GM23338 (cell line): Measurements from ENCODE around the gene CEBPB.

Source experiments
- CREB1 ChIP-seq: fragments of 250-450 bp; sonication (Bioruptor Pico); IDR thresholded peaks from 2 replicates; pipeline ENCODE4 v1.5.0; 2020; ENCODE audit warnings: low read depth, mild to moderate bottlenecking, moderate library complexity
- EZH2 ChIP-seq: fragments of 200-600 bp; sonication (generic); IDR thresholded peaks from one replicate; pipeline ENCODE4 v1.8.0; 2017; ENCODE audit warnings: antibody characterized with exemption, mild to moderate bottlenecking, low read depth; ENCODE audit not compliant: unreplicated experiment
- EZH2phosphoT487 ChIP-seq: fragments of 200-600 bp; sonication (generic); IDR thresholded peaks from one replicate; pipeline ENCODE4 v1.8.1; 2018; ENCODE audit warnings: antibody characterized with exemption; ENCODE audit not compliant: unreplicated experiment
- JUNB ChIP-seq: IDR thresholded peaks from one replicate; pipeline ENCODE4 v1.6.1; 2016; ENCODE audit warnings: antibody characterized with exemption; ENCODE audit not compliant: unreplicated experiment
- NANOG ChIP-seq: IDR thresholded peaks from 2 replicates; pipeline ENCODE4 v1.6.1; 2016; ENCODE audit warnings: antibody characterized with exemption, borderline replicate concordance
- POLR2AphosphoS5 ChIP-seq: IDR thresholded peaks from 2 replicates; pipeline ENCODE4 v1.6.1; 2016; ENCODE audit warnings: antibody characterized with exemption, low read depth
- STAT1 ChIP-seq: IDR thresholded peaks from one replicate; pipeline ENCODE4 v1.6.1; 2016; ENCODE audit warnings: antibody characterized with exemption; ENCODE audit not compliant: unreplicated experiment
- ZNF114 ChIP-seq: fragments of 250-450 bp; sonication (Bioruptor Pico); IDR thresholded peaks from 2 replicates; pipeline ENCODE4 v1.5.0; 2020; ENCODE audit warnings: mild to moderate bottlenecking, moderate library complexity
- ZNF331 ChIP-seq: fragments of 250-450 bp; sonication (Bioruptor Pico); IDR thresholded peaks from 2 replicates; pipeline ENCODE4 v1.5.0; 2020; ENCODE audit warnings: low read depth, mild to moderate bottlenecking, moderate library complexity
- TF ChIP-seq, protein P1 (sequence below), 2 experiments: fragments of 200-600 bp in 1 of 2; sonication (generic) in 1 of 2; conservative IDR thresholded peaks; 2 replicates each; pipeline versions ENCODE4 v1.5.1 to v1.6.1; 2016 to 2017; ENCODE audit warnings: antibody characterized with exemption in 2 of 2, low read depth in 2 of 2, mild to moderate bottlenecking in 2 of 2, moderate library complexity in 1 of 2
- TF ChIP-seq, protein P2 (sequence below): IDR thresholded peaks from one replicate; pipeline ENCODE4 v1.6.1; 2018; ENCODE audit warnings: antibody characterized with exemption; ENCODE audit not compliant: unreplicated experiment
- TF ChIP-seq, protein P3 (sequence below): fragments of 250-450 bp; sonication (Bioruptor Pico); IDR thresholded peaks from 2 replicates; pipeline ENCODE4 v1.5.0; 2020; ENCODE audit warnings: mild to moderate bottlenecking, moderate library complexity
- TF ChIP-seq, protein P4 (sequence below): IDR thresholded peaks from 2 replicates; pipeline ENCODE4 v1.6.1; 2016; ENCODE audit warnings: antibody characterized with exemption

DNA sequence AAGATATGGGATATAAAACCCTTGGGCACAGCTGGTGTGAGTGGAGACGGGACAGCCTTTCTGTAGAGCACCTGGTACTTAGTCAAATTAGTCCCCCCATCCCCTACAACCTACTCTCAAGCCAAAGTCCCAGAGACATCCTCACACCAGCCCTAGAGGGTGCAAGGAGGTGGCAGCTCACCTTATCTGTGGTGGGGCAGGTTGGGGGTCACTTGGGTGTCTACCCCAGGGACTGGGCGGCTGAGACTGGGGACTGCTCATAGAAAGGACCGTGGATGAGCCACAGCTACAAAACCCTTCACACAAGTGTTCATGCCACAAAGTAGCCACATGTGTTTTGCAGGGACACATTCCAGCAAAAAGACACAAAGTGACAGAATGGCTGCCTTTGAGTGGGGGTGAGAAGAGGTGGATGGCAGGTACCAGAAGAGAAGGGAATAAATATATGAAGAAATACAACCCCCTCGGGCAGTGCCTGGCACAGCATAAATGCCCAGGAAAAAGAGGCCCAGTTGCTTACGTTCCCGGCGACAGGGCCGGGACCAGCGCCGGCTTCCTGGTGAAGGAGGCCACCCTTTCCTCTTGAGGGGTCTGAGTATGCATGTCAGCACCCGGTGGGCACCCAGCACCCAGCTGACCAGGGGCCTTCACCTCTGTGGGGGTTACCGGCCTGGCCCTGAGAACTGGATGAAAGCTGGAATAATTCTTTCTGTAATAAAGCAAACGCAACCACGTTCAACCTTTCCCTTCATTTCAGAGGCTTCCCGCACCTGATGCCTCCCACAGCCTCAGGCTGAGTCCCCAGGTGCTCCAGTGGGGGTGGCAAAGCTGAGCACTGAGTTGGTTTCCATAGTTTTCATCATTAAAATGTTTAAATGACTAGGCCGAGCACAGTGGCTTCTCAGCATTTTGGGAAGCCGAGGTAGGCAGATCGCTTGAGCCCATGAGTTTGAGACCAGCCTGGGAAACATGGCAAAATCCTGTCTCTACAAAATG lies 14.4 kb upstream of the CEBPB start:
- TF ChIP-seq, protein P1, sequence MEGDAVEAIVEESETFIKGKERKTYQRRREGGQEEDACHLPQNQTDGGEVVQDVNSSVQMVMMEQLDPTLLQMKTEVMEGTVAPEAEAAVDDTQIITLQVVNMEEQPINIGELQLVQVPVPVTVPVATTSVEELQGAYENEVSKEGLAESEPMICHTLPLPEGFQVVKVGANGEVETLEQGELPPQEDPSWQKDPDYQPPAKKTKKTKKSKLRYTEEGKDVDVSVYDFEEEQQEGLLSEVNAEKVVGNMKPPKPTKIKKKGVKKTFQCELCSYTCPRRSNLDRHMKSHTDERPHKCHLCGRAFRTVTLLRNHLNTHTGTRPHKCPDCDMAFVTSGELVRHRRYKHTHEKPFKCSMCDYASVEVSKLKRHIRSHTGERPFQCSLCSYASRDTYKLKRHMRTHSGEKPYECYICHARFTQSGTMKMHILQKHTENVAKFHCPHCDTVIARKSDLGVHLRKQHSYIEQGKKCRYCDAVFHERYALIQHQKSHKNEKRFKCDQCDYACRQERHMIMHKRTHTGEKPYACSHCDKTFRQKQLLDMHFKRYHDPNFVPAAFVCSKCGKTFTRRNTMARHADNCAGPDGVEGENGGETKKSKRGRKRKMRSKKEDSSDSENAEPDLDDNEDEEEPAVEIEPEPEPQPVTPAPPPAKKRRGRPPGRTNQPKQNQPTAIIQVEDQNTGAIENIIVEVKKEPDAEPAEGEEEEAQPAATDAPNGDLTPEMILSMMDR (conservative IDR thresholded peaks at IDR 0.05; ENCODE audit: low read depth in 2 of 2): no peak
- TF ChIP-seq, protein P2, sequence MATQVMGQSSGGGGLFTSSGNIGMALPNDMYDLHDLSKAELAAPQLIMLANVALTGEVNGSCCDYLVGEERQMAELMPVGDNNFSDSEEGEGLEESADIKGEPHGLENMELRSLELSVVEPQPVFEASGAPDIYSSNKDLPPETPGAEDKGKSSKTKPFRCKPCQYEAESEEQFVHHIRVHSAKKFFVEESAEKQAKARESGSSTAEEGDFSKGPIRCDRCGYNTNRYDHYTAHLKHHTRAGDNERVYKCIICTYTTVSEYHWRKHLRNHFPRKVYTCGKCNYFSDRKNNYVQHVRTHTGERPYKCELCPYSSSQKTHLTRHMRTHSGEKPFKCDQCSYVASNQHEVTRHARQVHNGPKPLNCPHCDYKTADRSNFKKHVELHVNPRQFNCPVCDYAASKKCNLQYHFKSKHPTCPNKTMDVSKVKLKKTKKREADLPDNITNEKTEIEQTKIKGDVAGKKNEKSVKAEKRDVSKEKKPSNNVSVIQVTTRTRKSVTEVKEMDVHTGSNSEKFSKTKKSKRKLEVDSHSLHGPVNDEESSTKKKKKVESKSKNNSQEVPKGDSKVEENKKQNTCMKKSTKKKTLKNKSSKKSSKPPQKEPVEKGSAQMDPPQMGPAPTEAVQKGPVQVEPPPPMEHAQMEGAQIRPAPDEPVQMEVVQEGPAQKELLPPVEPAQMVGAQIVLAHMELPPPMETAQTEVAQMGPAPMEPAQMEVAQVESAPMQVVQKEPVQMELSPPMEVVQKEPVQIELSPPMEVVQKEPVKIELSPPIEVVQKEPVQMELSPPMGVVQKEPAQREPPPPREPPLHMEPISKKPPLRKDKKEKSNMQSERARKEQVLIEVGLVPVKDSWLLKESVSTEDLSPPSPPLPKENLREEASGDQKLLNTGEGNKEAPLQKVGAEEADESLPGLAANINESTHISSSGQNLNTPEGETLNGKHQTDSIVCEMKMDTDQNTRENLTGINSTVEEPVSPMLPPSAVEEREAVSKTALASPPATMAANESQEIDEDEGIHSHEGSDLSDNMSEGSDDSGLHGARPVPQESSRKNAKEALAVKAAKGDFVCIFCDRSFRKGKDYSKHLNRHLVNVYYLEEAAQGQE: no peak
- TF ChIP-seq EZH2phosphoT487 (no peak), JUNB (no peak), EZH2 (no peak), POLR2AphosphoS5 (no peak), ZNF114 (CRISPR knock-in tag) (no peak), ZNF331 (CRISPR knock-in tag) (no peak), CREB1 (CRISPR knock-in tag) (no peak), STAT1 (no peak), NANOG (no peak)
- TF ChIP-seq, protein P3, sequence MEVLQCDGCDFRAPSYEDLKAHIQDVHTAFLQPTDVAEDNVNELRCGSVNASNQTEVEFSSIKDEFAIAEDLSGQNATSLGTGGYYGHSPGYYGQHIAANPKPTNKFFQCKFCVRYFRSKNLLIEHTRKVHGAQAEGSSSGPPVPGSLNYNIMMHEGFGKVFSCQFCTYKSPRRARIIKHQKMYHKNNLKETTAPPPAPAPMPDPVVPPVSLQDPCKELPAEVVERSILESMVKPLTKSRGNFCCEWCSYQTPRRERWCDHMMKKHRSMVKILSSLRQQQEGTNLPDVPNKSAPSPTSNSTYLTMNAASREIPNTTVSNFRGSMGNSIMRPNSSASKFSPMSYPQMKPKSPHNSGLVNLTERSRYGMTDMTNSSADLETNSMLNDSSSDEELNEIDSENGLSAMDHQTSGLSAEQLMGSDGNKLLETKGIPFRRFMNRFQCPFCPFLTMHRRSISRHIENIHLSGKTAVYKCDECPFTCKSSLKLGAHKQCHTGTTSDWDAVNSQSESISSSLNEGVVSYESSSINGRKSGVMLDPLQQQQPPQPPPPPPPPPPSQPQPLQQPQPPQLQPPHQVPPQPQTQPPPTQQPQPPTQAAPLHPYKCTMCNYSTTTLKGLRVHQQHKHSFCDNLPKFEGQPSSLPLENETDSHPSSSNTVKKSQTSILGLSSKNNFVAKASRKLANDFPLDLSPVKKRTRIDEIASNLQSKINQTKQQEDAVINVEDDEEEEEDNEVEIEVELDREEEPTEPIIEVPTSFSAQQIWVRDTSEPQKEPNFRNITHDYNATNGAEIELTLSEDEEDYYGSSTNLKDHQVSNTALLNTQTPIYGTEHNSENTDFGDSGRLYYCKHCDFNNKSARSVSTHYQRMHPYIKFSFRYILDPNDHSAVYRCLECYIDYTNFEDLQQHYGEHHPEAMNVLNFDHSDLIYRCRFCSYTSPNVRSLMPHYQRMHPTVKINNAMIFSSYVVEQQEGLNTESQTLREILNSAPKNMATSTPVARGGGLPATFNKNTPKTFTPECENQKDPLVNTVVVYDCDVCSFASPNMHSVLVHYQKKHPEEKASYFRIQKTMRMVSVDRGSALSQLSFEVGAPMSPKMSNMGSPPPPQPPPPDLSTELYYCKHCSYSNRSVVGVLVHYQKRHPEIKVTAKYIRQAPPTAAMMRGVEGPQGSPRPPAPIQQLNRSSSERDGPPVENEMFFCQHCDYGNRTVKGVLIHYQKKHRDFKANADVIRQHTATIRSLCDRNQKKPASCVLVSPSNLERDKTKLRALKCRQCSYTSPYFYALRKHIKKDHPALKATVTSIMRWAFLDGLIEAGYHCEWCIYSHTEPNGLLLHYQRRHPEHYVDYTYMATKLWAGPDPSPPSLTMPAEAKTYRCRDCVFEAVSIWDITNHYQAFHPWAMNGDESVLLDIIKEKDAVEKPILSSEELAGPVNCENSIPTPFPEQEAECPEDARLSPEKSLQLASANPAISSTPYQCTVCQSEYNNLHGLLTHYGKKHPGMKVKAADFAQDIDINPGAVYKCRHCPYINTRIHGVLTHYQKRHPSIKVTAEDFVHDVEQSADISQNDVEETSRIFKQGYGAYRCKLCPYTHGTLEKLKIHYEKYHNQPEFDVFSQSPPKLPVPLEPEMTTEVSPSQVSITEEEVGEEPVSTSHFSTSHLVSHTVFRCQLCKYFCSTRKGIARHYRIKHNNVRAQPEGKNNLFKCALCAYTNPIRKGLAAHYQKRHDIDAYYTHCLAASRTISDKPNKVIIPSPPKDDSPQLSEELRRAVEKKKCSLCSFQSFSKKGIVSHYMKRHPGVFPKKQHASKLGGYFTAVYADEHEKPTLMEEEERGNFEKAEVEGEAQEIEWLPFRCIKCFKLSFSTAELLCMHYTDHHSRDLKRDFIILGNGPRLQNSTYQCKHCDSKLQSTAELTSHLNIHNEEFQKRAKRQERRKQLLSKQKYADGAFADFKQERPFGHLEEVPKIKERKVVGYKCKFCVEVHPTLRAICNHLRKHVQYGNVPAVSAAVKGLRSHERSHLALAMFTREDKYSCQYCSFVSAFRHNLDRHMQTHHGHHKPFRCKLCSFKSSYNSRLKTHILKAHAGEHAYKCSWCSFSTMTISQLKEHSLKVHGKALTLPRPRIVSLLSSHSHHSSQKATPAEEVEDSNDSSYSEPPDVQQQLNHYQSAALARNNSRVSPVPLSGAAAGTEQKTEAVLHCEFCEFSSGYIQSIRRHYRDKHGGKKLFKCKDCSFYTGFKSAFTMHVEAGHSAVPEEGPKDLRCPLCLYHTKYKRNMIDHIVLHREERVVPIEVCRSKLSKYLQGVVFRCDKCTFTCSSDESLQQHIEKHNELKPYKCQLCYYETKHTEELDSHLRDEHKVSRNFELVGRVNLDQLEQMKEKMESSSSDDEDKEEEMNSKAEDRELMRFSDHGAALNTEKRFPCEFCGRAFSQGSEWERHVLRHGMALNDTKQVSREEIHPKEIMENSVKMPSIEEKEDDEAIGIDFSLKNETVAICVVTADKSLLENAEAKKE (CRISPR knock-in tag): no peak
- TF ChIP-seq, protein P4, sequence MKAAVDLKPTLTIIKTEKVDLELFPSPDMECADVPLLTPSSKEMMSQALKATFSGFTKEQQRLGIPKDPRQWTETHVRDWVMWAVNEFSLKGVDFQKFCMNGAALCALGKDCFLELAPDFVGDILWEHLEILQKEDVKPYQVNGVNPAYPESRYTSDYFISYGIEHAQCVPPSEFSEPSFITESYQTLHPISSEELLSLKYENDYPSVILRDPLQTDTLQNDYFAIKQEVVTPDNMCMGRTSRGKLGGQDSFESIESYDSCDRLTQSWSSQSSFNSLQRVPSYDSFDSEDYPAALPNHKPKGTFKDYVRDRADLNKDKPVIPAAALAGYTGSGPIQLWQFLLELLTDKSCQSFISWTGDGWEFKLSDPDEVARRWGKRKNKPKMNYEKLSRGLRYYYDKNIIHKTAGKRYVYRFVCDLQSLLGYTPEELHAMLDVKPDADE: no peak
